Lung (tissue), 12 donors: ENCODE results near the gene ORMDL1. TPM values are rescaled to one million over a fixed set of nuclear protein-coding genes. Genes with fewer than 3 reads are reported as not detected.

ENCODE experiments used
- ATAC-seq: fragments of 200-7000 bp; cut with Tn5 transposase; one replicate; pipeline ENCODE4 v1.9.1; 2020; ENCODE audit warnings: moderate number of reproducible peaks; ENCODE audit not compliant: insufficient read depth, low FRiP score
- DNase-seq, 3 donors: peaks; one replicate each; pipeline ENCODE4 v3.0.0-alpha.2; 2013 to 2017
- H3K27ac ChIP-seq, 2 donors: one replicate each; pipeline ENCODE4 v1.5.1; 2013; ENCODE audit warnings: mild to moderate bottlenecking in 2 of 2, moderate library complexity in 2 of 2, control low read depth in 1 of 2, inconsistent platforms in 1 of 2, low read depth in 1 of 2, low read length in 1 of 2
- H3K27me3 ChIP-seq, 3 donors: one replicate each; pipeline ENCODE4 v1.5.1; 2013; ENCODE audit warnings: low read length in 2 of 3; ENCODE audit not compliant: control insufficient read depth in 3 of 3, insufficient read depth in 3 of 3
- H3K36me3 ChIP-seq, 4 donors: one replicate each; pipeline ENCODE4 v1.5.1; 2013; ENCODE audit warnings: low read length in 4 of 4, mild to moderate bottlenecking in 1 of 4, moderate library complexity in 1 of 4; ENCODE audit not compliant: control insufficient read depth in 4 of 4, insufficient read depth in 4 of 4
- H3K4me1 ChIP-seq, 5 donors: one replicate each; pipeline ENCODE4 v1.5.1; 2013; ENCODE audit warnings: low read length in 5 of 5, mild to moderate bottlenecking in 2 of 5, moderate library complexity in 1 of 5; ENCODE audit not compliant: control insufficient read depth in 5 of 5, insufficient read depth in 5 of 5
- H3K4me3 ChIP-seq: one replicate; pipeline ENCODE4 v1.5.1; 2013; ENCODE audit warnings: mild to moderate bottlenecking, control low read depth, moderate library complexity
- H3K9ac ChIP-seq, 2 donors: one replicate each; pipeline ENCODE4 v1.5.1; 2013; ENCODE audit warnings: low read length in 2 of 2, control low read depth in 1 of 2; ENCODE audit not compliant: insufficient read depth in 1 of 2
- H3K9me3 ChIP-seq, 4 donors: one replicate each; pipeline ENCODE4 v1.5.1; 2013; ENCODE audit warnings: low read length in 3 of 4, mild to moderate bottlenecking in 1 of 4, moderate library complexity in 1 of 4; ENCODE audit not compliant: control insufficient read depth in 4 of 4, insufficient read depth in 3 of 4
- CTCF ChIP-seq: IDR thresholded peaks from 2 replicates; pipeline ENCODE4 v1.5.1; 2012; ENCODE audit warnings: mild to moderate bottlenecking; ENCODE audit errors: control extremely low read depth, extremely low read depth
- WGBS, 2 donors: extraction: QIAGEN DNeasy Blood & Tissue Kit; methylation state at CpG; one replicate each; pipeline ENCODE4 v1.1.7; 2013; 5-methylcytosine and 5-hydroxymethylcytosine counted together
- polyA plus RNA-seq, 2 donors: library from polyadenylated mRNA; stranded (reverse); fragments of 200-250 nt; gene quantifications; one replicate each; pipeline ENCODE4 v1.2.1, GENCODE V29; 2013
- total RNA-seq, 2 donors: library from RNA; depleted of rRNA in 1 of 2; stranded (reverse); fragments of >200 nt in 1 of 2; gene quantifications; one replicate each; pipeline ENCODE4 v1.2.1, GENCODE V29; 2014 to 2021
- donor health status: control.
- donor health status: control.
- donor health status: Bipolar disorder and iron deficiency.
- donor health status: healthy.
- donor health status: DM: yes; HTN: yes; CAD: no.

Gene ORMDL1
- total and polyA plus RNA-seq, 4 donors, result 42.6 to 167 (median 82.8) TPM

- peaks cover 0 to 2% (median 0%) of the 10 kb centered on the region in 4 donors for H3K36me3 ChIP-seq
- H3K27me3 ChIP-seq, result no peaks in the 10 kb centered on the region
- H3K9me3 ChIP-seq, result no peaks in the 10 kb centered on the region
- peaks cover 0 to 4% (median 0%) of the 10 kb centered on the region in 5 donors for H3K4me1 ChIP-seq
- H3K9ac ChIP-seq, result no peak overlapping the region
- no peak for TF ChIP-seq CTCF
- ATAC-seq (no peak), DNase-seq (no peak)
- no peak overlapping the region for H3K27ac ChIP-seq
- WGBS, 2 donors, result 97 to 99% methylated on average over 5 of the region's 5 CpGs
- no peak overlapping the region for H3K4me3 ChIP-seq
Measured at GRCh38 chr2:189826039-189826438, 41.9 kb upstream of the ORMDL1 start.

GRCh38 chr2:189824694-189825396, 40.7 kb upstream of the ORMDL1 start:
- 92 to 95% methylated on average over 3 of the region's 3 CpGs for WGBS, 2 donors
- Histone ChIP-seq H3K27ac (no peak overlapping the region), H3K27me3 (no peaks in the 10 kb centered on the region), H3K4me1 (peaks cover 0 to 4% (median 0%) of the 10 kb centered on the region in 5 donors), H3K9me3 (no peaks in the 10 kb centered on the region), H3K4me3 (no peak overlapping the region), H3K9ac (no peak overlapping the region), H3K36me3 (peaks cover 0 to 4% (median 2%) of the 10 kb centered on the region in 4 donors)
- TF ChIP-seq CTCF, result no peak
- DNase-seq (no peak), ATAC-seq (no peak)

GRCh38 chr2:189821953-189822748, 38.0 kb upstream of the ORMDL1 start:
- 94 to 96% methylated on average over 33 of the region's 33 CpGs for WGBS, 2 donors

More at GRCh38 chr2:189821953-189822748, 38.0 kb upstream of the ORMDL1 start:
- no peak overlapping the region for H3K9ac ChIP-seq
- H3K27me3 ChIP-seq, result no peaks in the 10 kb centered on the region
- no peaks in the 10 kb centered on the region for H3K4me1 ChIP-seq
- TF ChIP-seq CTCF, result no peak
- H3K9me3 ChIP-seq, result no peaks in the 10 kb centered on the region
- no peak overlapping the region for H3K4me3 ChIP-seq
- H3K36me3 ChIP-seq, result peaks cover 2 to 14% (median 4%) of the 10 kb centered on the region in 4 donors
- no peak overlapping the region for H3K27ac ChIP-seq
- DNase-seq (peak in 2 of 3 donors; percentile 11 to 24), ATAC-seq (no peak)
